ENCODE data around the gene ACSS3. TPM values are rescaled to one million over a fixed set of nuclear protein-coding genes. Genes with fewer than 3 reads are reported as not detected.

Gene ACSS3
- total RNA-seq, 1 donor from 2014 or later, result 19.8 TPM

DNA sequence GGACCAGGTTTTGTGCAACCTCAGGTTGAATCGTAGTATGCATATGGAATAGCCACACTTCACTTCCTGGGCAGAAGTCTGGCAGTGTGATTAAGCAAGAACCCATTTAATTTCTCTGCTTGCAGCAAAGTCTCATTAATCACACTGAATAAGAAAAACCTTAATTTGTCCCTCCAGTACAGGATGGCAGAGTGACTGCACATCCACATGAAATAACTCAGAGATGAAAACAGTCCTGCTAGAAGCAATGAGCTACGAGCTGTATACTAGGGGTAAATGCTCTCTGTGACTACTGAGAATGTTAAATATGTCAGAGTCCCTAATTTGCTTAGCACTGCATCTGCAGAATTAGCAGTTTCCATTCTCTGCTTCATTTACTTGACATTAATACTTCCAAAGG is 88.9 kb downstream of the ACSS3 start:
- DNase-seq (ENCODE audit: low read depth), result peak; percentile 8

DNA sequence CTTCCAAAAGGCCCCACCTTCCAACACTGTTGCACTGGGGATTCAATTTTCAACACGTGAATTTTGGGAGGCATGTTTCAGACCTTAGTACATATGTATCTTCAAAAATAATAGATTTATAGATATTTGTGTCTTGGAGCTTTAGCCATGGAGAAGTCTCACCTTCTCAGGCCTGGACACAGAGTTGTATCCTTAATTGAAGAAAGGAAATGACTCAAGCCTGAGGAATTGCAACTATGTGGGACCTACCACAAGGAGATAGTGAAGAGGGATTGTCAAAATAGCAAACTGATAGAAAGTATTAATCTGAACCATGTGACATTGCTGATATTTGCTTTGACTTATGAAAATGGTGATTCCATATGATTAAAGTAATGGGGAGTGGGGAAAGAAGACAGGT is 89.8 kb downstream of the ACSS3 start:
- DNase-seq (ENCODE audit: low read depth), result peak; percentile 43

DNA sequence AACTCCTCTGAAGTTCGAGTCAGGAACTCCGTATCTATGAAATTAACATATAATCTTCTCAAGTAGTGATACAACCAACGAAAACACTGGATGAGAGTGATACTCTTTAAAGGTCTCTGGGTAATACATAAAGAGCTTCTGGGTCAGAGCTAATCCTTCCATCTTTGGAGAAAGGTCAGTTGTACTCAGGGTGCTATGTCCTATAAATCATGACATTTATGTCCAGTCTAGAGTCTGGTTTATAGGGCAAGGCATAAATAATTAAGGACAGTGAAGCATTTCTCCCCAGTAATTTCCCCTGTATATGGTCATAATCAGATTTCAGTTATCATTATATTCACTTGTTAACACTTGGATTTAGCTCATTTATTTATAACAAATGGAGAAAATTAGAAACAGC is 90.6 kb downstream of the ACSS3 start:
- DNase-seq (ENCODE audit: low read depth), result no peak

DNA sequence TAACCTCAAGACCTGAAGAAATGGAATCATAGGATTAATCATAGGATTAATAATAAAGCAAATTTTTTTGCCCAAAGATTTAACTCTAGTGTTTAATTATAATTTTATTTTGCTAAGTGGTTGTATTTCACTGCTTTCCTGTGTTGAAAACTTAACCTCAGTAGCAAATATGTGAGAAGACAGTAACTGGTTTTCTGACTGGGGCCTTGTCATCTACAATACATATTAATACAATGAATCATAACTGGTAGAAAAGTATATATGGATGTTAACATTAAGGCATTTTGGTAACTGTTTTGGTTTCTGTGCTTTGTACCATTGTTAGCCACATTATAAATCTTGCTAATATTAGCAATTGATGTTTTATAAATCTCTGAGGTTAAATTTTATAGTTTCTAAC is 92.2 kb downstream of the ACSS3 start:
- no peak for DNase-seq (ENCODE audit: low read depth)

DNA sequence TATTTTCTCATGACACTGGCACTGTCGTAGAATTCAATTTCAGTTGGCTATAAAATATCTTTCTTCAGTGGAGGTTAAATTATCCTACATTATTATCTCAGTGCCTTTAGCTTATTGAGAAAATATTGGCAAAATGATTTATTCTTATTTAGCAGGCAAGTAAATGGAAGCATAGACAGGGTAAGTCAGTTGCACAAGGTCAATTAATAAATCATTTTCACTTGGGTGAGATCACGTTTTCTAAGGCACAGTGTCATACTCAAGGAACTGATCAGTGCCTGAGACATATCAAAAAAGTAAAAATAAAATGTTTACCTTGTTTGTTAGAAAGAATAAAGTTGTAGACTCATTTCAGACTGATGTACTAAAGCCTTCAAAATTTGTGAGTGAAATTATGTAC is 95.0 kb downstream of the ACSS3 start:
- DNase-seq (ENCODE audit: low read depth), result no peak

DNA sequence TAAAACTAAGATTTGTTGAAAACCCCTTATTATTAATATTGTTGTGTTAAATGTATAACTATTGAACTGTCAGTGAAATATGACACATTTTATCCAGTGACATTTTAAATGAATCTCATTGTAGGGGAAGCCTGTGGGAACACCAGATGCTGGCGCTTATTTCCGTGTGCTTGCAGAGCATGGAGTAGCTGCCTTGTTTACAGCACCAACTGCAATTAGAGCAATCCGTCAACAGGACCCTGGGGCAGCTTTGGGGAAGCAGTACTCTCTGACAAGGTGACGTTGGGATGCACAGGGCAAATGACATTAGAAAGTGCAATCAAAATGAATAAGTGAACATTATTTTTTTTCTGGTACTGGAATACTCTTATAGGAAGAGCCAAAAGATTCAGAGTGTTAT is 96.8 kb downstream of the ACSS3 start:
- no peak for DNase-seq (ENCODE audit: low read depth)

DNA sequence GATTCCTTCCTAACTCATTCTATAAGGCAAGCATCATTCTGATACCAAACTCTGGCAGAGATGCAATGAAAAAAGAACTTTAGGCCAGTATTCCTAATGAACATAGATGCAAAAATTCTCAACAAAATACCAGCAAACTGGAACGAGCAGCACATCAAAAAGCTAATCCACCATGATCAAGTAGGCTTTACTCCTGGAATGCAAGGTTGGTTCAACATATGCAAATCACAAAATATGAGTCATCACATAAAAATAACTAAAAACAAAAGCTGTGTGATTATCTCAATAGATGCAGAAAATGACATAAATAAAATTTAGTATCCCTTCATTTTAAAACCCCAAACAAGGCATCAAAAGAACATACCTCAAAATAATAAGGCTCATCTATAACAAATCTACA is 98.9 kb downstream of the ACSS3 start:
- peak; percentile 13 for DNase-seq (ENCODE audit: low read depth)

DNA sequence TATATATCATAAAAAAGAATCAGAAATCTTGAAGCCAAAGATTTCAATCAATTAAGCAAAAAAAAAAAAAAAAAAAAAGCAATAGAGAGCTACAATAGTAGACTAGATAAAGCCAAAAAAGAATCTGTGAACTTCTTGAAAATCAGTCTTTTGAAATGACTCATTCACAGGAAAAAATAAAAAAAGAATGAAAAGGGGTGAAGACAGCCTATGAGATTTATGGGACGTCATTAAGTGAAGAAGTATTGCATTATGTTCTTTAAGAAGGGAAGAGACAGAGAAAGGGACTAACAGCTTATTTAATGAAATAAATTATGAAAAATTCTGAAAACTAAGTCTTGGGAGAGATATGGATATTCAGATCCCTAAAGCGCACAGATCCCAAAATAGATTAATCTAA is 103.8 kb downstream of the ACSS3 start:
- DNase-seq (ENCODE audit: low read depth), result no peak

DNA sequence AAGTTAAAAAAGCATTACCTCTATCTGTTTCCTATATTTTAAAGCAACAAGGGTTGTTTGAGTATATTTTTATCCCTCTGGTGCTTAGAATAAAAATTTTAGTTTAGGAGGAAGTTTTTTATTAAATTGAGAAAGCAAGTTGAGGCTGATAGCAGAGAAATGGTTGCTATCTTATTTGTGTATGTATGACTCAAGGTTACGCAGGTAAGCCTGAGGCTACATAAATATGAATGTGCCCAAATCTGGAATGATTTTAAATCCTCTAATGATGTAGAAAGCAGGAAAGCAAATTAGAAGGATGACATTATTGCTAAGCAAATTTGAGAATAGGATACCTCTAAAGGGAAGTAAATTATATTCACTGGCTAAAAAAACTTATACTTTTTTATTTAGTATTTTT is 109.8 kb downstream of the ACSS3 start:
- no peak for DNase-seq (ENCODE audit: low read depth)

DNA sequence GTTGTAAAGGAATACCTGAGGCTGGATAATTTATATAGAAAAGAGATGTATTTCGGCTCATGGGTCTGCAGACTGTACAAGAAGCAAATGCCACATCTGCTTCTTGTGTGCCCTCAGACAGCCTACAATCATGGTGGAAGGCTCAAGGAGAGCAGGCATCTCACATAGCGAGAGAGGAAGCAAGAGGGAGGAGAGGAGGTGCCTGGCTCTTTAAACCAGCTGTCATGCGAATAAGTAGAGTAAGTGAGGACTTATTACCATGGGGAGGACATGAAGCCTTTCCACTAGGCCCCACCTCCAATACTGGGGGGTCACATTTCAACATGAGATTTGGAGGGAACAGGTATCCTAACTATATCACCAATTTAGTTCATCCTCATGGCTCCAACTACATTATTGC is 118.7 kb downstream of the ACSS3 start:
- no peak for DNase-seq (ENCODE audit: low read depth)

DNA sequence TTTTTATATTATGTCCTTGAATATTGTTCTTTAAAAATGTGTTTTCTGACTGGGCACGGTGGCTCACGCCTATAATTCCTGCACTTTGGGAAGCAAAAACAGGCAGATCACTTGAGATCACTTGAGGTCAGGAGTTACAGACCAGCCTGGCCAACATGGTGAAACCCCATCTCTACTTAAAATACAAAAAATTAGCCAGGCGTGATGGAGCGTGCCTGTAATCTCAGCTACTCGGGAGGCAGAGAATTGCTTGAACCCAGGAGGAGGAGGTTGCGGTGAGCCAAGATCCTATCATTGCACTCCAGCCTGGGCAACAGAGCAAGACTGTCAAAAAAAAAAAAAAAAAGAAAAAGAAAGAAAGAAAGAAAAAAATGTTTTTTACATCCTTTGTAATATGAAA is 122.7 kb downstream of the ACSS3 start:
- peak; percentile 62 for DNase-seq (ENCODE audit: low read depth)

DNA sequence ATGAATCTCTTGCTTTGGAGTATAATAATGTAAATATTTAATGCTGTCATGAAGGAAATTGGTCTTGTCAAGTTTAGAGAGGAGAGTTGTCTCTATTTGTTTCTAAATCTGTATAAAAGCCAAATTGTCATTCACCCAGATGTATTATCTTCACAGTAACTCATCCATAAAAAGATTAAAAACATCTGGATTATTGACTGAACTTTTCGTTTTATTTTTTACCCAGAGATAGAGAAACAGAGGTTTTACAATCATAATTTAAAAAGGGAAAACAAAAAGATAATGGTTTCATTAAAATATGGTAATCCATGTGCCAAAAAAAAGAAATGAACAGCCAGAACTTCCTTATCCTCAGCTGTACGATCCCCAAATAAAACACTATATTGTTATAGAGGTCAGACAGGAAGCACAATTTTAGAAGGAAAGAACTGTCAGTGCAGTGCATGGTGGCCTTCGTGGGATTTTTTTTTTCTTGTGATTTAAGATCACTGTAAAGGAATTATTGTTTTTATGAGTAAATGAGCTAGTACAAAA is 125.9 kb downstream of the ACSS3 start:
- DNase-seq (ENCODE audit: low read depth), result no peak

DNA sequence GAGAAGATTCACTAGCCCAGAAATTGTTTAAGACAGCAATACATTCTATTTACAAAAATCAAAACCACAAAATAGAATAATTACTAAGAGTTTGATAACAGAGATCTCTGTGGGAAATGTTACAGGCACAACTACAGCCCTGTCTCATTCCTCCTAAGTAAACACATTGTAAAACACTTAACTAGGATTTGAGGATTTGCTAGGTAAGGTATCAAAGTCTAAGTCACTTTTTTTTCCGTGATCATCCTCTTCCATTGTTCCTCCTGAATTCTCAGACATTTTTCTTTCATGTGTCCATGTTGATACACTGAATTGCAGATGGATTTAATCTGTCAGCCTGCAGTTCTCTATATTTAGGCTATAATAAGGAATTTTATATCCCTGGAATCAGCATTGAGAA is 127.5 kb downstream of the ACSS3 start:
- no peak for DNase-seq (ENCODE audit: low read depth)

DNA sequence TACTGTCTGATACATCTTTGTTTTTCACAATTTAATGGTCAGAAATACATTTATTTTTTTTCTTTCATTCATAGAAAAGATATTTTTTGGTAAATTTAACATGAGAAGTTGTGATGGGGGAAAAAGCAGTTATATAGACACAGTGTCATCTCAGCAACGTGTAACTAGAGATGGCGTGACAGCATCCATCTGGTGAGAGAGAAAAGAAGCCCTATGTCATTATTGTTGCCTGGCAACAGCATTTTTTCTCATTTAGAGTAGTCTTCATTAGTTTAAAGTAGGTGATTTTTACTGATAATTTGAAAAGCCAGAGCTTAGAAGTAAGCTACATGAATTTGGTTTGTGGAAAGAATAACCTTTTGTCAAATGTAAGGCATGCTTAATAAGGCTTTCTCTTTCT is 128.6 kb downstream of the ACSS3 start:
- no peak for DNase-seq (ENCODE audit: low read depth)

DNA sequence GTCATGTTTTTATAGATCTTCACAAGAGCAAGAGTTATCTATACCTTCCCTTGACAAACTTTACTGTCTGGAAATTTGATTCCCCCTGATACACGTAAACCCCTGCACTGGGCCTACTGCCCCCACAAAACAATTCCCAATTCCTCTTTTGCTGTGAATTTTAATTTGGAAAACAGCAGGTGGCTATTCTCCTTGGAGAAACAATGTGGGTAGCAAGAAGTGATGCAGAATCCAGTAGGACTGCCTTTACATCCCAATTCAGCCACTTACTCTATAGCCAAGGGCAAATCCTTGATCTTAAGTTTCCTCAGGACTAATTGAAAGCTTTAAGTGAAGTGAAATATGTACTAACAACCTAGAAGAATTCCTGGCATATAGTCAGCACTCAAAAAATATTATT is 129.3 kb downstream of the ACSS3 start:
- DNase-seq (ENCODE audit: low read depth), result no peak

DNA sequence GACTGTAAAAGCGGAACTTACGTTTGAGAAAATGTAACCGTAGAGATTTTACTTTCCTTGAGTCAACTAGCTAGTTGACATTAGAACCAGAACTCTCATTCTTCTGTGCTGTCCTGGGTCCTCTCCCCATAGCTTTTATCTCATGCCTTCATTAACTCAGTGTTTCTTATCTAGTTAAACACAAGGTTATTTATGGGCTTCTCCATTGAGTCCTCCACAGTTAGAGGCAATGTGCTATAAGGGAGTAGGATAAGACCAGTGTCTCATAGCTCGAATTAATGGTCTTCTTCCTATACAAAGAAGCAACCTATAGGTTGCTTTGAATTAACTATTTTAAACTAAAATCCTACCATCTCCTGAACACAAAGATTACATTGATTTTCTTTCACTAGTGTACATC is 129.8 kb downstream of the ACSS3 start:
- DNase-seq (ENCODE audit: low read depth), result no peak

DNA sequence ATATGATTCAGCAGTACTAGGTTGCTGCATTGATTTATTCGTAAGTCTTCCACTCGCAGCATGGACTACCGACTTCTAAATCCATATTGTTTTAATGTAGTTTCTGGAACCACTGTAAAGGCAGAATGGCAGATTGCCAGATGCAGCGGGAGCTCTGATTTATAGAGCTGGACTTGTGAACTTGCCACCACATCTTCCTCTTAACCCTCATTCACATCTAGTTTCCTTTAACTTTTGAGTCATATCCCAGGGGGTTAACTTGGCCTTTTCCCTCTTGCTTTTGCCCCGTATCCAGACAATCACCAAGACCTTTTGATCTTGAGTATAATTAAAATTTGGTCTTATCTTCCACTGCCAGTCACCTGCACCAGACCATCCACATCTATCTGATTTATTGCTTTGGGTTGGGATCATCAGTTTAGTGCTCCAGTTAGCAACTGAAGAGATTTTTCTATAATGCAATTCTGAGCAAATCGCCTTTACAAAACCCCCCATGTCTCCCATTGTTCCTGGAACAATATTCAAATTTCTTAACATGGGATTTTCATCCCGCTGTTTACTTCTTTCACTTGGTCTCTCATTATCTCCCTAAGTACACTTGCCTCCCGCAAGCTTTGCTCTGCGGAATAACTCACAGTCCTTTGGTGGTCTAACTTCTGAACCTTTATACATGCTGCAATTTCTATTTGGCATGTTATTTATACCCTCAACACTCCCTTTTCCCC is 130.5 kb downstream of the ACSS3 start:
- no peak for DNase-seq (ENCODE audit: low read depth)

DNA sequence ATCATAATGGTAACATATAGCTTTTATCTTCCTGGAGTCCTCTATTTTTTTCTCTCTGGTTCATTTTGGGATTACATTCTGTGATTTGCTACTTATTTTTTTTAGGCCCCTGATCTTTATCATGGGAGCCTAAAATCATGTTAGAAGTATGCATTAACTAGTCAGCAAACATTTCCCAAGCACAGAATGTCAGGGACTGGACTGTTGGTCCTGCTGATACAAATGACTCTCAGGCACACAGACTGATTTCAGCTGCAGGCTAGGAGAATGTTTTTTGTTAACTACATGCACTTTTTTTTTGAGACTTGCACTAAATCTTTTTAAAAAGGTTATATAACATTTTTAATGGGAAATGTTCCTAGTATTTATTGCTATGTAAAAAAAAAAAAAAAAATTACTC is 131.1 kb downstream of the ACSS3 start:
- no peak for DNase-seq (ENCODE audit: low read depth)

DNA sequence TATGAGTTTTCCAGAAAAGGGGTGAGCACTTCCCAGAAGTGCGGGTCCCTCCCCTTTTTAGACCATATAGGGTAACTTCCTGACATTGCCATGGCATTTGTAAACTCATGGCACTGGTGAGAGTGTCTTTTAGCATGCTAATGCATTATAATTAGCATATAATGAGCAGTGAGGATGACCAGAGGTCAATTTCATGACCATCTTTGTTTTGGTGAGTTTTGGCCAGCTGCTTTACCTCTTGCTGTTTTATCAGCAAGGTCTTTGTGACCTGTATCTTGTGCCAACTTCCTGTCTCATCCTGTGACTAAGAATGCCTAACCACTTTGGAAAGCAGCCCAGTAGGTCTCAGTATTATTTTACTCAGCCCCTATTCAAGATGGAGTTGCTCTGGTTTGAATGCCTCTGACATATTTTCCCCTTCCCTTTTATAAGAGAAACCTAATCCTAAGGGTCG is 131.9 kb downstream of the ACSS3 start:
- peak; percentile 76 for DNase-seq (ENCODE audit: low read depth)

DNA sequence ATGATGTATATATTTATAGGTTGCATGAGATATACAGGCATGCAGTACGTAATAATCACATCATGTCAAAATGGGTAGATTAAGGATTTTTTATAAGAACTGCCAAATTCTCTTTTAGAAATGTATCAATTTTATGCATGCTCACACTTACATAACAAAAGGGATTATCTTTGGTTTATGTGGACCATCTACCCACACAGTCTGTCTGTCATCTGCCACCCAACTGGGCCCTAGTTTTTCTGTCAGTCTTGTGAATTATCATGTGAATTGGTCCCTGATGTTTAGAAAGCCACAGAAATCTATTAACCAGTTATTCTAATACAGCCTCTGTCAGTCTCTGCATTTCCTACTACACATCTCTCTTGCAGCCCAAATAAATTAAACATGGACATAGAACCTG is 133.4 kb downstream of the ACSS3 start:
- DNase-seq (ENCODE audit: low read depth), result no peak

DNA sequence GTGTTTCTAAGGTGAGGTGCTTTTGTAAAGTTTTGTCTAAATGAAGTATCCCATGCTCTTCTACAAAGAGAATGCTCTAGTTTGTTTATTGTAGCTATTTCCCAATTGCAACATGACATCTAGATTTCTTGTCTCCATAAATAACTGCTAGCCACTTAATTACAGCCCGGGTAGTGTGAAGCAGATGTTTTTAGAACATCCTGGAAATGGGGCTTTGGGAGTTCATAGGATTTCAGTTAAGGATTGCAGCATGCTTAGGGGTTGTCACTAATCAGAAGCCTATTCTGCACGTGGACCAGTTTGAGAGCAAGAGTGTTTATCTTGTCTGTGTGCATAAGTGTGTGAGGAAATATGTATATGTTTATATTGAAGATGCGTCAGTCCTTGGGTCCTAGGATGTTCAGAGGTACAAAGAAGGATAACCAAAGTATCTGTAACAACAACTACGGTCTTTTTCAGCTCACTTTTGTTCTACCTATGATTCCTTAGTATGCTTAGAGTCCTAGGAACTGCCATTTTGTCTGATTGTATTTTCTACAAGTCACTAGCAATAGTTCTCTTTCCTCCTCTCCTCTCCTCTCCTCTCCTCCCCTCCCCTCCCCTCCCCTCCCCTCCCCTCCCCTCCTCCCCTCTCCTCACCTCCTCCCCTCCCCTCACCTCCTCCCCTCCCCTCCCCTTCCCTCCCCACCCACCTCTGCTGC is 135.3 kb downstream of the ACSS3 start:
- no peak for DNase-seq (ENCODE audit: low read depth)

DNA sequence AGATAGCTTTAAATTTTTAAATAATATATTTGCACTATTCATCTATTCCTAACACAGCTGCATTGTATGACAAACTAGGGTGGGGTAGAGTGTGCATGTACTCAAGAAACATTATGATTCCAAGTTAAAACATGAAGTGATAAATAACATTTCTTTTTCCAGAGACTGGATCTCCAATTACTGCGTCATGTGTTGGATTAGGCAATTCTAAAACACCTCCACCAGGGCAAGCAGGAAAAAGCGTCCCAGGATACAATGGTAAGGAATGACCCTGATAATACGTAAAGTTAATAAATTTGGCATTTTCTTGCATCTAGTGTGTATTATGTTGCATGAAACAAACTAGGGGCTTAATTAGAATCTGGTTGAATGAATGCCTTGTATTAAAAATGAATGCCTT is 138.9 kb downstream of the ACSS3 start:
- DNase-seq (ENCODE audit: low read depth), result no peak

DNA sequence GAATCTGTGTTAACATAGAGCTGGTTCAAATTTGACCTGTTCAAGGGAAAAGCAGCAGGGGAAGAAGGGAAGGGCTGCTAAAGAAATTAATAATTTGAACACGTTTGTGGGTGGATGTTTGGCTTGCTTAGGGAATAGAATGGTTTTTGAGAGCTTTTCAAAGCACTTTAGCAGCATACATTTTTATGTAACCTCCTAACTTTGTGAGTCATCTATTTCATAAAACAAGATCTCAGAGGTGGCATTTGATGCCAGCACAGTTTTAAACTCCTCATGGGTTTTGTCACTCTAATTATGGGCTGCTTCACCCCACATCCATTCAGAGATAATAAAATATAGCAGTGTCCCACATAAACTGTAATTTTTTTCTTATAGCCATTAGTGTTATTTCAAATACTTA is 143.8 kb downstream of the ACSS3 start:
- DNase-seq (ENCODE audit: low read depth), result no peak

All from renal cortical epithelial cell (primary cell).